MM.1S (cell line): Measurements from ENCODE around the gene EXOC3.

ENCODE experiments used
- DNase-seq: peaks from one replicate; pipeline ENCODE4 v3.0.0-alpha.2; 2015
- H2AFZ ChIP-seq: fragments of 300-600 bp; sonication (generic); 2 replicates; pipeline ENCODE4 v1.6.0; 2016; ENCODE audit warnings: antibody characterized with exemption, low read length
- H3F3A ChIP-seq: fragments of 300-600 bp; sonication (generic); 2 replicates; pipeline ENCODE4 v1.6.1; 2016; ENCODE audit warnings: mild to moderate bottlenecking, antibody characterized with exemption, low read length, moderate library complexity, mixed read lengths; ENCODE audit not compliant: insufficient read depth
- H3K27ac ChIP-seq: fragments of 300-600 bp; sonication (generic); 2 replicates; pipeline ENCODE4 v1.5.1; 2016; ENCODE audit warnings: mild to moderate bottlenecking, low read length
- H3K27me3 ChIP-seq: fragments of 300-600 bp; sonication (generic); replicated peaks from 2 replicates; pipeline ENCODE4 v1.6.0; 2016; ENCODE audit warnings: low read length; ENCODE audit not compliant: insufficient read depth
- H3K36me3 ChIP-seq: fragments of 300-600 bp; sonication (generic); replicated peaks from 2 replicates; pipeline ENCODE4 v1.6.1; 2016; ENCODE audit warnings: mild to moderate bottlenecking, low read length, mixed read lengths; ENCODE audit not compliant: insufficient read depth
- H3K4me1 ChIP-seq: fragments of 300-600 bp; sonication (generic); 2 replicates; pipeline ENCODE4 v1.6.1; 2016; ENCODE audit warnings: low read length, mixed read lengths
- H3K4me2 ChIP-seq: fragments of 300-600 bp; sonication (generic); 2 replicates; pipeline ENCODE4 v1.6.0; 2016; ENCODE audit warnings: low read depth, low read length
- H3K4me3 ChIP-seq: fragments of 300-600 bp; sonication (generic); 2 replicates; pipeline ENCODE4 v1.5.1; 2016; ENCODE audit warnings: low read length, mixed read lengths
- H3K79me2 ChIP-seq: fragments of 300-600 bp; sonication (generic); 2 replicates; pipeline ENCODE4 v1.6.1; 2016; ENCODE audit warnings: mixed run types, low read length, mixed read lengths
- H3K9ac ChIP-seq: fragments of 300-600 bp; sonication (generic); 2 replicates; pipeline ENCODE4 v1.6.1; 2016; ENCODE audit warnings: low read length, mixed read lengths
- H3K9me2 ChIP-seq: fragments of 300-600 bp; sonication (generic); replicated peaks from 2 replicates; pipeline ENCODE4 v1.6.1; 2016; ENCODE audit warnings: mild to moderate bottlenecking, low read length, mixed read lengths; ENCODE audit not compliant: insufficient read depth
- H3K9me3 ChIP-seq: fragments of 300-600 bp; sonication (generic); replicated peaks from 2 replicates; pipeline ENCODE4 v1.6.1; 2016; ENCODE audit warnings: mild to moderate bottlenecking, low read length, mixed read lengths; ENCODE audit not compliant: insufficient read depth
- H4K20me1 ChIP-seq: fragments of 300-600 bp; sonication (generic); 2 replicates; pipeline ENCODE4 v1.6.1; 2016; ENCODE audit warnings: mild to moderate bottlenecking, low read length, moderate library complexity, mixed read lengths; ENCODE audit not compliant: insufficient read depth
- CTCF ChIP-seq: fragments of 300-600 bp; sonication (generic); IDR thresholded peaks from 2 replicates; pipeline ENCODE4 v1.5.1; 2016; ENCODE audit warnings: antibody characterized with exemption, low read length, mixed read lengths
- EZH2 ChIP-seq: fragments of 300-600 bp; sonication (generic); optimal IDR thresholded peaks from 2 replicates; pipeline ENCODE3; 2017; ENCODE audit warnings: low read depth, mild to moderate bottlenecking, antibody characterized with exemption, low read length, mixed read lengths
- EZH2phosphoT487 ChIP-seq: fragments of 300-600 bp; sonication (generic); IDR thresholded peaks from 2 replicates; pipeline ENCODE4 v1.6.1; 2018; ENCODE audit warnings: antibody characterized with exemption, low read length

EXOC3 gene

GRCh38 chr5:444226-444625 is 1.2 kb downstream of the EXOC3 start:
- H3K79me2 ChIP-seq = peaks cover 50% of the 10 kb centered on the region
- peak overlapping the region; percentile 94 for H3K4me2 ChIP-seq
- 0 out of 2 replicates have a peak, but pooled peaks cover 3% of the 10 kb centered on the region for H3F3A ChIP-seq
- no peaks in the 10 kb centered on the region for H4K20me1 ChIP-seq
- no peak for TF ChIP-seq EZH2
- no peak for TF ChIP-seq CTCF
- no peak for TF ChIP-seq EZH2phosphoT487
- 0 out of 2 replicates have a peak, but pooled peaks cover 12% of the 10 kb centered on the region for H3K36me3 ChIP-seq
- no peaks in the 10 kb centered on the region for H3K27me3 ChIP-seq
- peak overlapping the region; percentile 100; the same call in 1 of the 2 replicates for H3K4me3 ChIP-seq
- no peak overlapping the region for H3K9ac ChIP-seq
- no peak overlapping the region for H2AFZ ChIP-seq
- no peak for DNase-seq
- no peaks in the 10 kb centered on the region for H3K9me2 ChIP-seq
- H3K27ac ChIP-seq = no peak overlapping the region
- peaks cover 24% of the 10 kb centered on the region for H3K4me1 ChIP-seq
- H3K9me3 ChIP-seq = no peaks in the 10 kb centered on the region

DNA sequence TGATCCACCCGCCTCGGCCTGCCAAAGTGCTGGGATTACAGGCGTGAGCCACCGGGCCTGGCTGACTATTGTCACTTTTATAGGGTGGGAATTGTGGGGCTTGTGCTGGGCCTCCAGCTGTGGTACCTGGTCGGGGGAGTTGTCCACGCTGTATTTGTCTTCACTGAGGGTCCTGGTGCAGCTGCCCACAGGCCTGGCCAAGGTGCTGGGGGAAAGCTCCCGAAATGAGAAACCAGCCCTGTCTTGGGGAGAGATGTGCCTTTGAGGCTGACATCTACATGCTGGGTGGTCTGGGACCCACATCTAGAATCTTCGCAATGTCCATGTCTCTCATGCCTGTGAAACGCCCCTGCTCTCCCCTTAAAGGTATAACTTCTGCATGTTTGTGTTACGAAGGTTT is 2.6 kb downstream of the EXOC3 start:
- Histone ChIP-seq H3K4me3 (no peak overlapping the region), H3K9me2 (no peaks in the 10 kb centered on the region), H3F3A (0 out of 2 replicates have a peak, but pooled peaks cover 3% of the 10 kb centered on the region), H3K9ac (no peak overlapping the region), H3K27me3 (no peaks in the 10 kb centered on the region), H3K4me2 (no peak overlapping the region), H3K79me2 (peaks cover 59% of the 10 kb centered on the region), H2AFZ (no peak overlapping the region), H3K4me1 (peaks cover 18% of the 10 kb centered on the region), H3K36me3 (peaks cover 16% of the 10 kb centered on the region; the same call in 1 of the 2 replicates), H3K9me3 (no peaks in the 10 kb centered on the region), H3K27ac (no peak overlapping the region), H4K20me1 (no peaks in the 10 kb centered on the region)
- TF ChIP-seq EZH2 (no peak), EZH2phosphoT487 (no peak)
- no peak for DNase-seq

DNA sequence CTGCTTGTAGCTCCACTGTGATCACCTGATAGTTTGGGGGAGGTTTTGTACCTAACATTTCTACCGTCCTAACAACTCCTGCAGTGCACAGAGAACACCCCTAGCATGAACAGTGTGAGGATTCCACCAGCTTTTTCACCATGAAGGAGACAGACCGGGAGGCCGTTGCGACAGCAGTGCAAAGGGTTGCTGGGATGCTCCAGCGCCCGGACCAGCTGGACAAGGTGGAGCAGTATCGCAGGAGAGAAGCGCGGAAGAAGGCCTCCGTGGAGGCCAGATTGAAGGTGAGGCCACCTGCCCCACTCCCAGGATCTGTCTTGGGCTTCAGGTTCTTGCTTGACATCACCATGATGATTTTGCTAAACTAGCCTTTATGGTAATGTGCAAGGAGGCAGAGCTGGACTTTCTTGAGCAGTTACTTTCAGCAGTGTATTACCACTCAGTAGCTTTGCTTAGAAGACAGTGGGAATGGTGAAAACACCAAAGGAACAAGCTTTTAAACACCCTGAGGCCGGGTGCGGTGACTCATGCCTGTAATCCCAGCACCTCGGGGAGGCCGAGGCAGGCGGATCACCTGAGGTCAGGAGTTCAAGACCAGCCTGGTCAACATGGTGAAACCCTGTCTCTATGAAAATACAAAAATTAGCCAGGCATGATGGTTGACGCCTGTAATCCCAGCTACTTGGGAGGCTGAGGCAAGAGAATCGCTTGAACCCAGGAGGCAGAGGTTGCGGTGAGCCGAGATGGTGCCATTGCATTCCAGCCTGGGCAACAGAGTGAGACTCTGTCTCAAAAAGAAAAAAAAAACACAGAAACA is 3.3 kb downstream of the EXOC3 start:
- Histone ChIP-seq H4K20me1 (no peaks in the 10 kb centered on the region), H3K27ac (no peak overlapping the region), H3K36me3 (peaks cover 20% of the 10 kb centered on the region; the same call in 1 of the 2 replicates), H3K4me2 (no peak overlapping the region), H3K79me2 (peaks cover 59% of the 10 kb centered on the region), H3K9ac (no peak overlapping the region), H3K4me1 (peaks cover 14% of the 10 kb centered on the region; the same call in 1 of the 2 replicates), H2AFZ (no peak overlapping the region), H3F3A (0 out of 2 replicates have a peak, but pooled peaks cover 3% of the 10 kb centered on the region), H3K9me2 (no peaks in the 10 kb centered on the region), H3K9me3 (no peaks in the 10 kb centered on the region), H3K4me3 (no peak overlapping the region), H3K27me3 (no peaks in the 10 kb centered on the region)
- DNase-seq = no peak
- TF ChIP-seq EZH2 = no peak
- no peak for TF ChIP-seq CTCF
- no peak for TF ChIP-seq EZH2phosphoT487
